Fibroblast of pulmonary artery (primary cell): ENCODE results near the gene CACNA2D4.

ENCODE experiments used
- DNase-seq: peaks from one replicate; pipeline ENCODE4 v3.0.0-alpha.2; 2010; ENCODE audit warnings: low read depth
- H3K4me3 ChIP-seq: replicated peaks from 2 replicates; pipeline ENCODE4 v1.5.1; 2011; ENCODE audit warnings: low read depth, mild to moderate bottlenecking, control low read depth, low read length, moderate library complexity
- CTCF ChIP-seq: IDR thresholded peaks from 2 replicates; pipeline ENCODE4 v1.5.1; 2011; ENCODE audit warnings: mild to moderate bottlenecking, control low read depth, low read length, inconsistent platforms; ENCODE audit errors: missing control alignments

CACNA2D4 gene

GRCh38 chr12:1801303-1801975 is 117.0 kb downstream of the CACNA2D4 start:
- DNase-seq: no peak
- no peak for TF ChIP-seq CTCF

GRCh38 chr12:1800401-1801302 is 117.8 kb downstream of the CACNA2D4 start:
- TF ChIP-seq CTCF: peak; percentile 31
- DNase-seq: no peak

More at GRCh38 chr12:1801303-1801975, 117.0 kb downstream of the CACNA2D4 start:
- H3K4me3 ChIP-seq: no peak overlapping the region

GRCh38 chr12:1799882-1800400 is 118.5 kb downstream of the CACNA2D4 start:
- no peak for TF ChIP-seq CTCF
- DNase-seq: no peak
- no peak overlapping the region for H3K4me3 ChIP-seq

More at GRCh38 chr12:1800401-1801302, 117.8 kb downstream of the CACNA2D4 start:
- no peak overlapping the region for H3K4me3 ChIP-seq

- no peak overlapping the region for H3K4me3 ChIP-seq
- no peak for DNase-seq
- no peak for TF ChIP-seq CTCF
Observed at GRCh38 chr12:1799051-1799881, 119.2 kb downstream of the CACNA2D4 start.

GRCh38 chr12:1798641-1799020 is 119.8 kb downstream of the CACNA2D4 start:
- no peak for TF ChIP-seq CTCF
- H3K4me3 ChIP-seq: no peak overlapping the region
- DNase-seq: no peak

GRCh38 chr12:1797991-1798640 is 120.3 kb downstream of the CACNA2D4 start:
- DNase-seq: no peak
- no peak for TF ChIP-seq CTCF
- H3K4me3 ChIP-seq: no peak overlapping the region
